HG03469 (cell line): ENCODE results near the gene RXRB.

Experiments
- ATAC-seq: cut with Tn5 transposase; IDR thresholded peaks from one replicate; pipeline ENCODE4 v1.9.1; 2021; ENCODE audit warnings: mild to moderate bottlenecking, moderate library complexity, moderate number of reproducible peaks; ENCODE audit not compliant: unreplicated experiment

Gene RXRB

GRCh38 chr6:33177552-33178446, 22.7 kb downstream of the RXRB start:
- no peak for ATAC-seq

GRCh38 chr6:33176906-33177305, 23.6 kb downstream of the RXRB start:
- no peak for ATAC-seq

- no peak for ATAC-seq
Observed at GRCh38 chr6:33175436-33176069, 24.9 kb downstream of the RXRB start.

GRCh38 chr6:33174784-33175183, 25.7 kb downstream of the RXRB start:
- no peak for ATAC-seq

GRCh38 chr6:33173535-33174180, 26.8 kb downstream of the RXRB start:
- ATAC-seq = no peak

- no peak for ATAC-seq
Observed at GRCh38 chr6:33172688-33173534, 27.6 kb downstream of the RXRB start.

GRCh38 chr6:33171880-33172687, 28.4 kb downstream of the RXRB start:
- ATAC-seq = no peak

- no peak for ATAC-seq
Observed at GRCh38 chr6:33171016-33171879, 29.2 kb downstream of the RXRB start.

GRCh38 chr6:33170176-33171015, 30.1 kb downstream of the RXRB start:
- ATAC-seq = no peak

- ATAC-seq = no peak
Observed at GRCh38 chr6:33169291-33170175, 30.9 kb downstream of the RXRB start.

- no peak for ATAC-seq
Observed at GRCh38 chr6:33168639-33169038, 31.8 kb downstream of the RXRB start.

- no peak for ATAC-seq
Observed at GRCh38 chr6:33168284-33168601, 32.2 kb downstream of the RXRB start.

GRCh38 chr6:33167374-33168283, 32.8 kb downstream of the RXRB start:
- ATAC-seq = no peak

- no peak for ATAC-seq
Observed at GRCh38 chr6:33166811-33167210, 33.7 kb downstream of the RXRB start.

- ATAC-seq = no peak
Observed at GRCh38 chr6:33166363-33166762, 34.1 kb downstream of the RXRB start.

- no peak for ATAC-seq
Observed at GRCh38 chr6:33165581-33166258, 34.7 kb downstream of the RXRB start.
